Parathyroid adenoma (tissue), 2 donors: ENCODE data around the gene RNF144A.

Experiments used
- H2AFZ ChIP-seq: fragments of 300-600 bp; sonication (generic); one replicate; pipeline ENCODE4 v1.7.0; 2017; ENCODE audit warnings: antibody characterized with exemption, mild to moderate bottlenecking
- H3K27ac ChIP-seq: fragments of 300-600 bp; sonication (generic); one replicate; pipeline ENCODE4 v1.7.0; 2017
- H3K27me3 ChIP-seq: fragments of 300-600 bp; sonication (generic); one replicate; pipeline ENCODE4 v1.7.0; 2017; ENCODE audit warnings: low read length; ENCODE audit not compliant: control insufficient read depth, insufficient read depth
- H3K36me3 ChIP-seq: fragments of 300-600 bp; sonication (generic); one replicate; pipeline ENCODE4 v1.7.0; 2017; ENCODE audit warnings: low read length; ENCODE audit not compliant: control insufficient read depth, insufficient read depth
- H3K4me1 ChIP-seq: fragments of 300-600 bp; sonication (generic); one replicate; pipeline ENCODE4 v1.7.0; 2017; ENCODE audit warnings: control low read depth
- H3K4me2 ChIP-seq: fragments of 300-600 bp; sonication (generic); one replicate; pipeline ENCODE4 v1.7.0; 2017; ENCODE audit warnings: low read length
- H3K4me3 ChIP-seq: fragments of 300-600 bp; sonication (generic); one replicate; pipeline ENCODE4 v1.7.0; 2017; ENCODE audit warnings: low read depth, low read length
- H3K79me2 ChIP-seq: fragments of 300-600 bp; sonication (generic); one replicate; pipeline ENCODE4 v1.7.0; 2017; ENCODE audit warnings: control low read depth
- H3K9ac ChIP-seq: fragments of 300-600 bp; sonication (generic); one replicate; pipeline ENCODE4 v1.7.0; 2017; ENCODE audit warnings: mild to moderate bottlenecking
- H3K9me3 ChIP-seq: fragments of 300-600 bp; sonication (generic); one replicate; pipeline ENCODE4 v1.7.0; 2017; ENCODE audit warnings: low read length; ENCODE audit not compliant: control insufficient read depth
- CTCF ChIP-seq: fragments of 300-600 bp; sonication (generic); IDR thresholded peaks from one replicate; pipeline ENCODE4 v1.7.0; 2017; ENCODE audit warnings: antibody characterized with exemption, mild to moderate bottlenecking
- donor health status: primary hyperparathyroidism.

RNF144A gene

DNA sequence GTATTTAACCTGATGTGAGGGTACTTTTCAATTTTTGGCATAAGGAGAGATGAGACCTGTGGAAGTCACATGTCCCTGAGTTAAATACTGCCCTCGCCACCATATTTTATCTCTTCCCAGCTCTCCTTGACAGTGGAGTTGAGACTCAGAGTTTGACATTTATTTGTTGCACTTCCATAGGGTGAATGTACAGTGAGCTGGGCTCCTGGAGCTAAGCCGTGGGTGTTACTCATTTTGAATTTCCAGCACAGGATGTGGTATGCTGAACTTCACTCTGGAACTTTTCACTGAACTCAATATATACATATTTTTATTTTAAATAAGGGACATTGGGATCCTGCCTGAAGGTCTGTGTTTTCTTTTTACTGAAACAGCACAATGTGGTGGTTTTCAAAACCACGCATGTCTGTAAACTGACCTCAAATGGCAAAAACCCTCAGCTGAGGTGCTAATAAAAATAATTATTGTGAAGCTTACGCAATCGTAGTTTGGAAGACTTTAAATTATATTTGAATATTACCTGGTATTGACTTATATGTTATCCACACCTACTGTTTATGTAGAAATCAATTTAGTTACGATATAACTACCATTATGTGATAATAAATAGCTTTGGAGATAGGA, 12.1 kb downstream of the RNF144A start:
- Histone ChIP-seq H3K27ac (no peak overlapping the region), H2AFZ (no peak overlapping the region), H3K4me3 (no peak overlapping the region), H3K79me2 (peaks cover 11% of the 10 kb centered on the region), H3K36me3 (no peaks in the 10 kb centered on the region), H3K27me3 (no peaks in the 10 kb centered on the region), H3K9me3 (no peaks in the 10 kb centered on the region), H3K4me2 (no peak overlapping the region), H3K9ac (no peak overlapping the region), H3K4me1 (peaks cover 42% of the 10 kb centered on the region)
- no peak for TF ChIP-seq CTCF

GRCh38 chr2:6930923-6931647, 13.9 kb downstream of the RNF144A start:
- Histone ChIP-seq H3K4me1 (peaks cover 24% of the 10 kb centered on the region), H3K9ac (no peak overlapping the region), H3K27me3 (no peaks in the 10 kb centered on the region), H3K36me3 (no peaks in the 10 kb centered on the region), H3K4me2 (no peak overlapping the region), H3K27ac (no peak overlapping the region), H3K9me3 (no peaks in the 10 kb centered on the region), H3K79me2 (peaks cover 27% of the 10 kb centered on the region), H2AFZ (no peak overlapping the region), H3K4me3 (no peak overlapping the region)
- TF ChIP-seq CTCF = no peak

GRCh38 chr2:6931753-6932152, 14.5 kb downstream of the RNF144A start:
- Histone ChIP-seq H3K79me2 (peaks cover 34% of the 10 kb centered on the region), H3K4me2 (no peak overlapping the region), H3K27ac (no peak overlapping the region), H3K9ac (no peak overlapping the region), H3K4me3 (no peak overlapping the region), H3K36me3 (no peaks in the 10 kb centered on the region), H3K9me3 (no peaks in the 10 kb centered on the region), H2AFZ (no peak overlapping the region), H3K4me1 (peaks cover 18% of the 10 kb centered on the region), H3K27me3 (no peaks in the 10 kb centered on the region)
- no peak for TF ChIP-seq CTCF

DNA sequence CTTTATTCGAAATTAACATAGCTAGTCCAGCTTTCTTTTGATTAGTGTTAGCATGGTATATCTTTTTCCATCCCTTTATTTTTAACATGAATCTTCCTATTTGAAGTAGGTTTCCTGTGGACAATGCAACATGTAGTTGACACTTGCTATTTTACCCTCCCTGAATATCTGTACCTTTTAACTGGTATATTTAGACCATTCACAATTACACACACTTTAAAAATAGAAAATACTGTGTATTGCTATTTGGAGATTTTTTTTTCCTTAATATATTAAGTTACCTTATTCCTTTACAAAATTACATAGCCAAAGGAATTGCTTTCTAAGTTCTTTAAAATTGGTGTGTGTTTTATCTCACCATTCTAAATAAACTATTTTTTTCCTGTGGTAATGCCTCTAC, 15.0 kb downstream of the RNF144A start:
- TF ChIP-seq CTCF = no peak
- H3K36me3 ChIP-seq = no peaks in the 10 kb centered on the region
- no peaks in the 10 kb centered on the region for H3K9me3 ChIP-seq

More for the DNA sequence above, 15.0 kb downstream of the RNF144A start:
- Histone ChIP-seq H3K4me3 (no peak overlapping the region), H3K27ac (no peak overlapping the region), H3K4me1 (peaks cover 13% of the 10 kb centered on the region), H3K4me2 (no peak overlapping the region), H3K27me3 (no peaks in the 10 kb centered on the region), H3K79me2 (peaks cover 38% of the 10 kb centered on the region), H2AFZ (no peak overlapping the region), H3K9ac (no peak overlapping the region)
